RPMI7951 (cell line): ENCODE data around the gene MIGA1. TPM values are rescaled to one million over a fixed set of nuclear protein-coding genes. Genes with fewer than 3 reads are reported as not detected.
"Not testable (repeated sequence)": the region's sequence is repeated elsewhere in the genome, so short reads cannot be mapped to it uniquely, and the experiment has no call there.

Experiments used
- DNase-seq: peaks from one replicate; pipeline ENCODE4 v3.0.0-alpha.2; 2012; ENCODE audit warnings: low read depth
- total RNA-seq: library from RNA; depleted of rRNA; stranded (reverse); fragments of >200 nt; shearing (Covaris generic); gene quantifications from 2 replicates; pipeline ENCODE4 v1.2.3, GENCODE V29; 2014; rRNA removed

MIGA1 gene
- total RNA-seq, 1 experiment from 2014 or later = 11.1 TPM

DNA sequence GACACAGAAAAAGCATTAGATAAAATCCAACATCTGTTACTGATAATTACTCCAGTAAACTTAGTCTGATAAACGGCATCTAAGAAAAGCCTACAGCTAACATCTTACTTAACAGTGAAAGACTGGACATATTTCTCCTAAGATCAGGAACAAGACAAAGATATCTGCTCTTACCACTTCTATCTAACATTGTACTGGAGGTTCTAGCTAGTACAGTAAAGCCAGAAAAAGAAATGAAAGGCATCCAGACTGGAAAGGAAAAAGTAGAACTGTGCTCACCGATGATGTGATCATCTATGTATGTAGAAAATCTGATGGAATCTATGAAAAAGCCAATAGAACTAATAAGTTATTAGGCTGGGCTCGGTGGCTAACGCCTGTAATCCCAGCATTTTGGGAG, 130.7 kb downstream of the MIGA1 start:
- no peak for DNase-seq

GRCh38 chr1:77918918-77919317, 139.5 kb downstream of the MIGA1 start:
- DNase-seq = not testable (repeated sequence)

DNA sequence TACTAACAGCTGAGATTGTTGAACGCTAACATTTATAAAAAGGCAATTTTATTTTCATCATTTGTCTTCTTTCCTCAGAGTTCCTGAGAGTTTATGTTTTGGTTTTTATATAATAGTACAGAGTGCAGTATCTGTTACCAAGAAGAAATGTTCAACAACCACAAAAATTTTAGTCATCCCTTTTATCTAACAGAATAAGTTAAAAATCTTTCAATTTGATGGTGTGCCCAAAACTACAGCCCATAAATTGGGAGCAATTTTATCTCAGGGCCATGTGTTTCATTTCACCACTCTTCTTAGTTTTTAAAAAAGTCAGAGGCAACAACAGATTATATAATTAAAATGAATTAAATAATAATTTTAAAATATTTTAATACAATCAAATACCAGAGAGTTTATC, 146.1 kb downstream of the MIGA1 start:
- no peak for DNase-seq

DNA sequence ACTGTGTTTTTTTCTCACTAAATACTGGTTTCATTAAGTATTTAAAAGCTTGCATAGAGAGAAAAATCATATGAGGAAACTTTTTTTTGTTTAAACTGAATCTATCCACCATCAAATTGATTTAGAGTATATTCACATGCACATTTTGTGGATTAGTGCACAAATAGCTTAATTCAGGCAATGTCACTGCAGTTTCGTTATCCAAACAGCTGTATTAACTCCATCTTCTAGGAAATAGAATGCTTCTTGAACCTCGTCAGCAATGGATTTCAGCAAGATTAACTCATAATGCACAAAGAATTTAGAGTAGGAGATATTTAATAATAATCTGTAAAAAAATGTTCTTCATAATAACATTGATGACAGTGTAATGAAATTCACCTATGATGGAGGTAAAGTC, 146.5 kb downstream of the MIGA1 start:
- no peak for DNase-seq

GRCh38 chr1:77926561-77927357, 147.3 kb downstream of the MIGA1 start:
- DNase-seq = peak; percentile 13

- DNase-seq = no peak
Observed at GRCh38 chr1:77927414-77927813, 148.0 kb downstream of the MIGA1 start.

Other genes with a start within 250 kb of the MIGA1 start
- 64.0 and 64.1 TPM in 2 replicates for gene ZZZ3, start 97.0 kb upstream of the MIGA1 start, total RNA-seq
- gene USP33, start 19.8 kb upstream of the MIGA1 start, total RNA-seq = 73.5 and 84.5 TPM in 2 replicates
- 1.7 and 3.4 TPM in 2 replicates for gene NEXN, start 109.0 kb downstream of the MIGA1 start, total RNA-seq
- gene FUBP1, start 199.4 kb downstream of the MIGA1 start, total RNA-seq = 72.6 and 80.1 TPM in 2 replicates
- gene DNAJB4, start 225.3 kb downstream of the MIGA1 start, total RNA-seq = 40.1 and 53.8 TPM in 2 replicates